IPS-18c (cell line): Measurements from ENCODE around the gene H2AZ2.

Experiments
- H3K4me3 ChIP-seq: 2 replicates; pipeline ENCODE4 v1.7.0; 2013; ENCODE audit warnings: low read depth, mild to moderate bottlenecking, low read length, moderate library complexity; ENCODE audit not compliant: insufficient read depth
- H3K9me3 ChIP-seq: one replicate; pipeline ENCODE4 v1.6.1; 2013; ENCODE audit warnings: mild to moderate bottlenecking, low read length, moderate library complexity; ENCODE audit not compliant: control insufficient read depth, insufficient read depth

H2AZ2 gene

GRCh38 chr7:44847920-44848634 lies at the start of gene H2AZ2:
H2AZ2 (minus strand) TSS chr7:44848087; CDS start chr7:44847971, 116 bp downstream.
- no peaks in the 10 kb centered on the region for H3K9me3 ChIP-seq

DNA sequence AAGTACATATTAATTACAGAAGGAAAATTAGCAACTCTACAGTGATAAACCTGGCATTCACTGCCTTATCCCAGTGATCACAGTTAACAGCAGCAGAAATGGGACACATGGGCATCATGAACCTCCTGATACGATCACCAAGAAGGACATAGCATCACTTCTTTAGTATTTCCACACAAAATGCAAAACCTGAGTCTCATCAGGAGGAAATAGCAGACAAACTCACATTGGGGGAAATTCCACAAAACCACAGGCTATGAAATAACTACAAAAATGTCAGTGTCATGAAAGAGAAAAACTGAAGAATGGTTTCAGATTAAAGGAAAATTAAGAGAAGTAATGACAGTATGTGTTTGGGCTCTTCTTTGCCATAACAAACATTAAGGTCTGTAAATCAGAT lies 49.4 kb upstream of the H2AZ2 start:
- no peak overlapping the region for H3K4me3 ChIP-seq
- H3K9me3 ChIP-seq, result peaks cover 2% of the 10 kb centered on the region

More at GRCh38 chr7:44847920-44848634, at the start of gene H2AZ2:
- peak within 1 kb of the TSS; percentile 79 for H3K4me3 ChIP-seq

DNA sequence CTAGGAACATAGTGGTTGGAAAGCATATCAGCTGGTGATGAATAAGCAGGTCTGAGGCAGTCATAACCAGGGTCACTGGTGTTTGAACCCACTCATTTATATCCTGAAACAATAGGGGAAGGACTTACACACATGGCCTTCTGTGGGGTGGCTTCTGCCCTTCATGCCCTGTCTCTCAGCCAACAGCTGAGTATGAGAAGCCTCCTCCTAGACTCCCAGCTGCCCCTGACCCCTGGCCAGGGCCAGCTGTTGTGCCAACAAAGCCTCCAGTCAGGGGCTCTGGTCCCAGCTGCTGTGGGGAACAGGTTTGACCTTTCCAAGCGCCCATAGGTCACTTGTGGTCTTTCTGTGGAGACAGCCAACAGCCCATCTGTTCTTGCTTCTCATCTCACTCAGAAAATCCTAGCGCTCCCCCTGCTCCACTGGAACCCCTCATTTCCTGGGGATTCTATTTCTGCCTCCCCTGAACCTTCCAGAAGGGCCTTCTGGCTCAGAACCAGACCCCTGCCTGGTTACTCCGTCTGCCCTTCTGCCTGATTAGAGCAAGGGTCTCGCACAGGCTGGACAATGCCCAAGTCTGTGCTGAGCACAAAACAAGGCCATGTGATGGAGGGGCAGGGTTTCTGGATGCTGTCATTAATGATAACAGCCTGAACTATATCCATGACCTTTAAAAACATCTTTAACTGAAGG lies 47.1 kb upstream of the H2AZ2 start:
- no peak overlapping the region for H3K4me3 ChIP-seq
- H3K9me3 ChIP-seq, result peaks cover 2% of the 10 kb centered on the region

GRCh38 chr7:44893710-44894234 lies 45.9 kb upstream of the H2AZ2 start:
- no peak overlapping the region for H3K4me3 ChIP-seq
- peaks cover 2% of the 10 kb centered on the region for H3K9me3 ChIP-seq

DNA sequence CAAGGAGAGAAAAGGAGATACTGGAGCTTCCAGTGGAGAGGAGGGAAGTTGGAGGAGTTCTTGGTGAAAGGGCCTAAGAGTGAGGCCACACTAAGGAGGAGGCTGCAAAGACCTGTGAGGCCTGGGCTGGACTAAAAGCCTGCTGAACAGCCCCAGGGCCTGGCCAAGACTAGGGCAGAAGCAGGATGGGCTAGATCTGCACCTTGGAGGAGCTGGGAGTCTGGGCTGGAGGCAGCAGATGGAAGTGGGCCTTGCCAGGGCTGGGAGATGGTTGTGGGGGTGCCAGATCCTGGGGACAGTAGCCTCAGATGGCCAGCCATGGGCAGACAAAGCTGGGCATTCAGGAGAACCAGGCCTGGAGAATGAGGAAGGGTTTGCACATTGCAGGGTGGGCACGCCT lies 43.9 kb upstream of the H2AZ2 start:
- Histone ChIP-seq H3K4me3 (no peak overlapping the region), H3K9me3 (peaks cover 2% of the 10 kb centered on the region)

DNA sequence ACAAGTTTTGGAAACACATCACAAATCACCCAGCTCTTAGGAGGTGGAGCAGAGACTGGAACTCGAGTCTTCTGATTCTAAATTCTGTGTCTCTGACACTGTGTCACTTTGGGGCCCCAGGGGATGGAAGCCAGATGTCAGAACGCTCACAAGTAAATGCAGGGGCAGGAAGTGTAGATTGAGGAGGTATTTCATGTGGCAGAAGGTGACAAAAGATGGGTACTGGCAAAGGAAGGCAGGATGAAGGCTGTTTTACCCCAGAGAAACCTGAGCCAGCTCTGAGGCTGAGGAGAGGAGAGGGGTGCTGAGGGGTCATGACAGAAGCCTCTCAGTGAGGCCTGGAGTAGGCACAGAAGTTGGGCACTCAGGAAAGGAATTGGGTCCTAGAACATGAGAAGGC lies 43.5 kb upstream of the H2AZ2 start:
- peaks cover 2% of the 10 kb centered on the region for H3K9me3 ChIP-seq
- H3K4me3 ChIP-seq, result no peak overlapping the region

- peaks cover 2% of the 10 kb centered on the region for H3K9me3 ChIP-seq
Observed at GRCh38 chr7:44889086-44889781, 41.3 kb upstream of the H2AZ2 start.

GRCh38 chr7:44887293-44887692 lies 39.4 kb upstream of the H2AZ2 start:
- H3K4me3 ChIP-seq, result no peak overlapping the region
- no peaks in the 10 kb centered on the region for H3K9me3 ChIP-seq

More at GRCh38 chr7:44889086-44889781, 41.3 kb upstream of the H2AZ2 start:
- no peak overlapping the region for H3K4me3 ChIP-seq

- Histone ChIP-seq H3K4me3 (peak within 1 kb of the TSS; percentile 90), H3K9me3 (no peaks in the 10 kb centered on the region)
Observed at GRCh38 chr7:44885394-44886317, 37.8 kb upstream of the H2AZ2 start, which contains the start of gene PURB. PURB (minus strand) TSS chr7:44885530; CDS start chr7:44885348, 182 bp downstream.

DNA sequence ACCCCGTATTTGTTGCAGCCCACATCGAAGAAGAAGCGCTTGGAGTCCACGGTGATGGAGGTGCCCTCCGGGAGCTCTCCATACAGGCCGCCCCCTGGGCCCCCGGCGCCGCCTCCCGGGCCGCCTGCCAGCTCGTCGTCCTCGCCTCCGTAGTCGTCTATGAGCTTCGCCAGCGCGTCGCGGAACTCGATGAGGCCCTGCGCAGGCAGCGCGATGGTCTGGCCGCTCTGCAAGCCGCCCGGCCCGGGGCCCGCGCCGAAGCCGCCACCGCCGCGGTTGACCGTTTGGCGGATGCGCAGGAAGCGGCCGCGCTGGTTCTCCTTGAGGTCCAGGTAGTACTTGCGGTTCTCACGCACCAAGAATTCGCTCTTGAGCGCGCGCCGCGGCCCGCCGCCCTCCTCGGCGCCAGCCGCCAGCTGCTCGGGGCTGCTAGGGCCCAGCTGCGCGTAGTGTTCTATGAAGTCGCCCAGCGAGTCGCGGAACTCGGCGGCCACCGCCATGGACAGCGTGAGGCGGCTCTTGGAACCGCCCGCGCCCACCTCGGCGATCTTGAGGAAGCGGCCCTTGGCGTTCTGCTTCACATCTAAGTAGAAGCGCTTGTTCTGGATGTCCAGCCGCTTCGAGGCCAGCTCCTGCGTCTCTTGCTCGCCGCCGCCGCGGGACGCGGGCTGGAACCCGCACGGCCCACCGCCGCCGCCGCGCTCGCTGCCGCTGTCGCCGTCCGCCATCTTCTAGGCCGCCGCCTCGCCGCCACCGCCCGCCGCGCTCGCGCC lies 36.9 kb upstream of the H2AZ2 start:
- Histone ChIP-seq H3K4me3 (peak overlapping the region; percentile 90), H3K9me3 (no peaks in the 10 kb centered on the region)

GRCh38 chr7:44883961-44884620 lies 36.2 kb upstream of the H2AZ2 start:
- Histone ChIP-seq H3K4me3 (peak overlapping the region; percentile 90), H3K9me3 (no peaks in the 10 kb centered on the region)

DNA sequence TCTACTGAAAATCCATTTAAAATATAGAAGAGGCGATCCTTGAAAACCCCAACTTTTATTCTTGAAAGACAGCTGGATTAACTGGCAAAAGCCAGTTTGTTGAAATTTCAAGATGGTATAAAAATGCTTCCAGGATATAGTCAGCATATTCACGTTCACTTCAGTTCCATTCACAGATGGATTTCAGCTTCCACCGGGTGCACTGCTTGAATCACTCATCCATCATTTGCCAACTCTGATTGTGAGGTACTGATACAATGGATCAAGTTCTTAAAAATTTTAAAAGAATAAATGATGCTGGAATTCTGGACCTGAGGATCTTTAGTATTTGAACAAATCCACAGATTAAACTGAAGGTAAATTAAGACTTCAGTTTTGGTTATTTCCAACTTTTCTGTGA lies 35.0 kb upstream of the H2AZ2 start:
- Histone ChIP-seq H3K9me3 (no peaks in the 10 kb centered on the region), H3K4me3 (peak overlapping the region; percentile 34; the same call in 1 of the 2 replicates)

- Histone ChIP-seq H3K9me3 (no peaks in the 10 kb centered on the region), H3K4me3 (peak overlapping the region; percentile 36; the same call in 1 of the 2 replicates)
Observed at GRCh38 chr7:44881610-44882009, 33.7 kb upstream of the H2AZ2 start.

DNA sequence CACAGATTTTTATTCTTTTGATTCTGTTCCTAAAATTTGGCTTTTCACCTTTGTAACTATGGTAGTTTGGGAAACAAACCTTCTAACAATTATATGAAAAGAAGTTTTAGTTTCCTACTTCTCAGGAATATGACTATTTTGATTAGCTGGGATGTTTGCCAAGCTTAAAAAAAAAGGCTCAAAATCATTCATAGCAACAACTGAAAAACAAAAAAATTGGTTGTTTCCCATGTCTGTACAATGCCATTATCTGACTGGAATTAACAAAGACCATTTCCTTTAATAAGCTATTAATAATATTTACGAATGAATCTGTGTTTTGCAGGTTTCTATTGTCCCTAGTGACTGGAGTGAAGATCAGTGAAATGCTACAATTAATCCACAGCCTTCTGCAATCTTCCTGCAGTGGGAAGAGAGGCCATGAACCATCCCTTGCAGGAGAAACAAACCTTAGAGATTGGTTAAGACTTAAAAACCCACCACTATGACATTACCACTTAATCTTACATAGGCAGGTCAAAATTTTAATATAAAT lies 33.2 kb upstream of the H2AZ2 start:
- Histone ChIP-seq H3K4me3 (no peak overlapping the region), H3K9me3 (no peaks in the 10 kb centered on the region)

- H3K4me3 ChIP-seq, result no peak overlapping the region
Observed at GRCh38 chr7:44880317-44881018, 32.6 kb upstream of the H2AZ2 start.

More at GRCh38 chr7:44880317-44881018, 32.6 kb upstream of the H2AZ2 start:
- no peaks in the 10 kb centered on the region for H3K9me3 ChIP-seq
